HG02588 (cell line): ENCODE results near the gene SLK.
A peak's percentile ranks its signal among the peaks of the same experiment; 100 is the strongest.

Source experiments
- ATAC-seq: cut with Tn5 transposase; IDR thresholded peaks from one replicate; pipeline ENCODE4 v1.9.1; 2021; ENCODE audit warnings: mild to moderate bottlenecking, moderate library complexity; ENCODE audit not compliant: unreplicated experiment

Gene SLK

GRCh38 chr10:103966671-103967447 lies at the start of gene SLK:
SLK (plus strand) TSS chr10:103967140; CDS start chr10:103967746, 606 bp downstream.
- ATAC-seq = peak; percentile 83

- peak; percentile 10 for ATAC-seq
Observed at GRCh38 chr10:103917302-103918052, 49.5 kb upstream of the SLK start.

GRCh38 chr10:103918053-103918846 lies 48.7 kb upstream of the SLK start, which contains the start of gene STN1:
STN1 (minus strand) TSS chr10:103918184; CDS start chr10:103917594, 590 bp downstream.
- peak; percentile 92 for ATAC-seq

DNA sequence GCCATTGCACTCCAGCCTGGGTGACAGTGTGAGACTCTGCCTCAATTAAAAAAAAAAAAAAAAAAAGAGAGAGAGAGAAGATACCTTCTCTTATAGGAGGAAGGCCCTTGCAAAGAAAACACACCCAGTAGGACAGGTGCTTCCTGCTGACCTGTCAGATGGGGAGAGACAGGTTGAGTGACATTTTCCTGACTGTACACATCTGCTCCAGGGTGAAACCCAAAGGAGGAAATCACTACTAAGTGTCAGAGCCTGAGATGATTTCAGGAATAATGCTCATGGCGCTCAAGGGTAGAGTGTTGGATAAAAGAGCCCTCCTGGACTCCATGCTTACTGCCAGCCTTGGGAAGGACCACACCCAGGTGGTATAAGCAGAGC lies 47.3 kb upstream of the SLK start:
- ATAC-seq = no peak

GRCh38 chr10:103921248-103921647 lies 45.7 kb upstream of the SLK start:
- no peak for ATAC-seq

- ATAC-seq = no peak
Observed at GRCh38 chr10:103921750-103922195, 45.2 kb upstream of the SLK start.

GRCh38 chr10:103922659-103923058 lies 44.3 kb upstream of the SLK start:
- no peak for ATAC-seq

- ATAC-seq = no peak
Observed at GRCh38 chr10:103923502-103923901, 43.4 kb upstream of the SLK start.

DNA sequence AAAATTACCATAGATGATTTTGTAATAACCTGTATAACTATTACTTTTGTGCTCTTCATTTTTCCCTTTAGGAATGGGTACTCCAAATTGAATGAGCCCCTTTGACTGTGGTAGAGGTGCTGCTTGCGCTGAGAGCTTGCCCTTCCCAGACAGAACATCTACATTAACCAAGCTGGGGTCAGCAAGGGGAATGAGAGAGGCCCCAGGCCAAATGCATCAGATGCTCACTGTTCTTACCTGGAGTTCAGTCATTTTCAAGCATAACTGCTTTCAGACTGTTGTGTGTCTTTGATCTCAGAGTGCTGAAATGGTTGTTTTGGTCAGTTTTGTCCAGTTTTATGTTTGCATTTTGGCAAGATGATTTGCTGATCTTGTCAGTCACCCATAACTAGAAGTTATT lies 41.3 kb upstream of the SLK start:
- no peak for ATAC-seq

DNA sequence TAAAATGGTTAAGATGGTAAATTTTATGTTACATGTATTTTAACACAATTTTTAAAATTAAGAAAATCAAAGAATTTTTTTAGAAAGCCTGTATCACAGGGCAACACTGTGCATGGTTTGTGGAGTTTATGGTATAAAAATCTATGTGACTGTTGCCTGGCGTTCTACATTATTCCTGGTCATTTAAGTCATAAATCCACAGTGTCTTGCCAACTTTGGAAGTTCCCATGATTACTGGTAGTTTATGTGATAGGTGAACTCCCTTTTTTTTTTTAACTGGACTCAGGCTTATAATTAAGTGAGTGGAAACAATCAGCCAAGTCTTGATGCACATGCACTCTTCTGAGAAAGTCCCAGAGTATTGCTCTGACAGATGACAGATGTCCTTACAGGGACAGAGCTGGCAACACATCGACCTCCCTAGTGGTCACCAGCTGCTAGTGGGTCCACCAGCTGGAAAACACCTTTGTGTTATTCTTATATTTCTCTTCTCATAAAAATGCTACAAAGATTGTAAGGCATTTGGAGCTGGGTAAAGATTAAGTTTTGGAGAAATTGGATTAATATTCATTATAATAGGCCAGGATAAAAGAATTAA lies 40.1 kb upstream of the SLK start:
- ATAC-seq = no peak

GRCh38 chr10:103928784-103929183 lies 38.2 kb upstream of the SLK start:
- no peak for ATAC-seq

DNA sequence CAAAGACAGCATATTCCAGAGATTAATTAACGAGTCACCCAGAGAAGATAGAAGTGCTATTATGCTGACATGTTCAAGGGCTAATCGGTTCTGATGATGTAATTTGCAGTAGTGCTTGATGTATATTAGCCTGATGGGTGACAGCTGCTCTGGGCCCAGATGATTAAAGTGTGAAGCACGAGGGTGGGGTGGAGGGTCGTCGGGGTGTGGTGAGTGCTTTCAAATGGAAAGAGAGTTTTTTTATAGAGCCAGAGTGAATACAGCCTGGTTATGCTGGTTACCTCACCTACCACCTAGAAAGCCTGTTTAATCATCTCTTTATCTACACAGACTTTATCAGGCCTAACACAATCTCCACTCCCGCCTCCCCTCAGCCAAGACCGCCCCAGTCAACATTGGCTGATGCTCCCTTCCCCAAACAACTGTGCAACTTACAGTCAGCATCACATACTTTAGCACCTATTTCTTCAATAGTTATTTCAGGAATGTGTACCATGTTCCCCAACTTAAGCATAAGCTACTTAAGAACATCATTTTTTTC lies 37.5 kb upstream of the SLK start:
- ATAC-seq = no peak

DNA sequence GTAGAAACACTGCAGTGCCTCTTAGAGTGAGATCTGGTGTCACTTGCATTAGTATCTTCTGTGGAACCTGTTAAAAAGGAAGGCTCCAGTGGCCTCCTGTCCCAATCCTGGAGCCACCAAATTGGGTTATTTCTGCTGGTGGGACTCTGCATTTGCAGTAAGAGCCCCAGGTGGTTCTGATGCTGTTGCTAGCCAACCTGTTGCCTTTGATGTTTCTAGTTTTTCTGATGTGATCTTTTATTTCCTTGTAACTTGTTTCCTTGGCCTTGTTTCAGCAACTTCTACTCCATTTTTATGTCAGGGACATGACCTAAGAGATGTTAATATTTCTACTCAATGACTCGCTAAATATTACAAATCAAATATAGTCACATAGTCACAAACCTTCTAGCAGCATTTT lies 36.5 kb upstream of the SLK start:
- no peak for ATAC-seq

- ATAC-seq = no peak
Observed at GRCh38 chr10:103930881-103931280, 36.1 kb upstream of the SLK start.

- no peak for ATAC-seq
Observed at GRCh38 chr10:103931603-103932002, 35.3 kb upstream of the SLK start.

DNA sequence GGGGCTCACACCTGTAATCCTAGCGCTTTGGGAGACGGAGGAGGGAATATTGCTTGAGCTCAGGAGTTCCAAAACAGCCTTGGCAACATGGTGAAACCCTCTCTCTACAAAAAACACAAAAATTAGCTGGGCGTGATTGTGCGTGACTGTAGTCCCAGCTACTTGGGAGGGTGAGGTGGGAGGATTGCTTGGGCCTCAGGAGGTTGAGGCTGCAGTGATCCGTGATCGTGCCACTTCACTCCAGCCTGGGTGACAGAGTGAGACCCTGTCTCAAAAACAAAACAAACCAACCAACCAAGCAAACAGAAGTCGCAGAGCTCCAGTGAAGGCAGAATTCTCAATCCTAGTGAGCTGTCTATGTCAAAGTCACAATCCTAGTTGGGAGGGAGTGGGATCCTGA lies 34.7 kb upstream of the SLK start:
- no peak for ATAC-seq

DNA sequence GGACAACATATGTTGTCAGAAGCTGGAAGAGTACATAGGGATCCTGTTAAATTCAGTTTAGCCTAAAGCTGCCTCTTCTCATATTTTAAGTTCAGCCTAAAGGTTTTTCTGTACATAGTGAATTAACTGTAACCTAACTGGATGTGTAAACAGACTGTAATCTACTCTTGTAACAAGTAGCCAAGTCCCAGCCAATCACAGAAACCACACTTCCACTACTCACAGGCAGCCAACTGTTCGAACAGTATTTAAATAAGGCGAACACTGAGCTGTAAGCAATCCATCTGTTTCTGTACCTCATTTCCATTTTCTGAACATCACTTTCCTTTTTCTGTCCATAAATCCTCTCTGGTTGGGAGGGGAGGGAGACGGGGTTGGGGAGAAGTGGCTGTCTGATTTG lies 34.0 kb upstream of the SLK start:
- ATAC-seq = no peak

GRCh38 chr10:103933557-103934121 lies 33.3 kb upstream of the SLK start:
- no peak for ATAC-seq

- no peak for ATAC-seq
Observed at GRCh38 chr10:103934308-103934707, 32.6 kb upstream of the SLK start.

GRCh38 chr10:103936022-103936421 lies 30.9 kb upstream of the SLK start:
- ATAC-seq = no peak
